Kidney (tissue), 14 donors: ENCODE measurements around the gene EEFSEC. TPM values are rescaled to one million over a fixed set of nuclear protein-coding genes. Genes with fewer than 3 reads are reported as not detected.

Source experiments
- DNase-seq, 5 donors: peaks; one replicate each; pipeline ENCODE4 v3.0.0-alpha.2; 2013 to 2020
- FAIRE-seq: peaks from 2 replicates; lab custom pipeline; 2012; peaks lifted over from hg19 to GRCh38; lab: Jason Lieb, UNC
- H3K27ac ChIP-seq, 2 donors: one replicate each; pipeline ENCODE4 v1.7.0; 2013; ENCODE audit warnings: low read depth in 2 of 2, low read length in 2 of 2, inconsistent platforms in 1 of 2
- H3K27me3 ChIP-seq: one replicate; pipeline ENCODE4 v1.7.1; 2013; ENCODE audit warnings: low read length, inconsistent platforms; ENCODE audit not compliant: control insufficient read depth, insufficient read depth
- H3K36me3 ChIP-seq, 3 donors: one replicate each; pipeline versions ENCODE4 v1.7.0 to v1.7.1; 2013; ENCODE audit warnings: low read length in 3 of 3, control low read depth in 1 of 3, inconsistent platforms in 1 of 3; ENCODE audit not compliant: insufficient read depth in 3 of 3, control insufficient read depth in 2 of 3
- H3K4me1 ChIP-seq, 3 donors: one replicate each; pipeline versions ENCODE4 v1.7.0 to v1.7.1; 2013; ENCODE audit warnings: low read length in 3 of 3, inconsistent platforms in 1 of 3, low read depth in 1 of 3; ENCODE audit not compliant: control insufficient read depth in 2 of 3, insufficient read depth in 2 of 3
- H3K4me3 ChIP-seq, 3 donors: one replicate each; pipeline versions ENCODE4 v1.7.0 to v1.8.1; 2013; ENCODE audit warnings: low read length in 3 of 3, control low read depth in 1 of 3, inconsistent platforms in 1 of 3
- H3K9ac ChIP-seq, 3 donors: one replicate each; pipeline versions ENCODE4 v1.7.0 to v1.7.1; 2013; ENCODE audit warnings: low read length in 3 of 3, control low read depth in 1 of 3, inconsistent platforms in 1 of 3
- H3K9me3 ChIP-seq, 3 donors: one replicate each; pipeline versions ENCODE4 v1.7.0 to v1.7.1; 2013; ENCODE audit warnings: low read length in 3 of 3, control low read depth in 1 of 3, inconsistent platforms in 1 of 3; ENCODE audit not compliant: control insufficient read depth in 2 of 3, insufficient read depth in 1 of 3
- intact Hi-C: fragments of 100-400 bp; cut with DNase I; formaldehyde crosslinking; loops from one replicate; pipeline ENCODE4 v1.11.1; 2022
- polyA plus RNA-seq: library from polyadenylated mRNA; stranded (reverse); fragments of 350-450 nt; fragmentation: Illumina TruSeq; extraction: RNeasy Lipid Tissue Mini Kit (QIAGEN cat#74804); gene quantifications from one replicate; pipeline ENCODE4 v1.2.3, GENCODE V29; 2014; ENCODE audit warnings: low read depth, low replicate concordance; ENCODE audit not compliant: insufficient read depth
- total RNA-seq: library from RNA; stranded (reverse); fragmentation: NEBNext Ultra II Directional; extraction: Animal tissue kit (Norgen Biotek cat#: 25700); gene quantifications from one replicate; pipeline ENCODE4 v1.2.1, GENCODE V29; 2021
- TF ChIP-seq, protein P1 (sequence below): IDR thresholded peaks from 3 replicates; pipeline ENCODE4 v1.5.1; 2012; ENCODE audit warnings: mild to moderate bottlenecking, moderate library complexity, borderline replicate concordance; ENCODE audit not compliant: insufficient read depth; ENCODE audit errors: extremely low read depth
- donor health status: control.
- donor health status: control.
- donor health status: control.
- donor health status: control.
- donor health status: control.
- donor health status: DM: yes; HTN: yes; CAD: no.
- donor health status: Normal renal cell carcinoma (clear cell type).

EEFSEC gene
- total and polyA plus RNA-seq, 2 donors from 2014 or later, result 15.2 to 23.2 TPM

DNA sequence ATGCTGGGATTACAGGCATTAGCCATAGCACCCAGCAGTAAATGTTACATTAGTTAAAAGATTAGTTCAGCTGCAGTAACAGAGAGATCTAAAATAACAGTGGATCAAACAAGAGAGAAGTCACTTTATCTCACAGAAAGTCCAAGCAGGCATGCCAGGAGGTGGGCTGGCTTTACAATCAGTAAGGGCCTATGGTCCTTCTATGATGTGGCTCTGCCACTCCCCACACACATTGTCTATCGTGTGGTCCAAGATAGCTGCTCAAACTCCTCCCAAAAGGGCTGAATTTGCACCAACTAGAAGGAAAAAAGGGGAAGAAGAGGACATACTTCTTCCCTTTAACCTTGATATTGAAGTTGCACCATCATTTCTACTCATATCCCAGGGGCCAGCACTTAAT is 25.0 kb upstream of the EEFSEC start:
- Histone ChIP-seq H3K9me3 (no peaks in the 10 kb centered on the region), H3K36me3 (no peaks in the 10 kb centered on the region), H3K4me1 (no peaks in the 10 kb centered on the region), H3K4me3 (no peak overlapping the region), H3K27me3 (no peaks in the 10 kb centered on the region), H3K9ac (no peak overlapping the region), H3K27ac (no peak overlapping the region)
- FAIRE-seq, result no peak
- TF ChIP-seq, protein P1, sequence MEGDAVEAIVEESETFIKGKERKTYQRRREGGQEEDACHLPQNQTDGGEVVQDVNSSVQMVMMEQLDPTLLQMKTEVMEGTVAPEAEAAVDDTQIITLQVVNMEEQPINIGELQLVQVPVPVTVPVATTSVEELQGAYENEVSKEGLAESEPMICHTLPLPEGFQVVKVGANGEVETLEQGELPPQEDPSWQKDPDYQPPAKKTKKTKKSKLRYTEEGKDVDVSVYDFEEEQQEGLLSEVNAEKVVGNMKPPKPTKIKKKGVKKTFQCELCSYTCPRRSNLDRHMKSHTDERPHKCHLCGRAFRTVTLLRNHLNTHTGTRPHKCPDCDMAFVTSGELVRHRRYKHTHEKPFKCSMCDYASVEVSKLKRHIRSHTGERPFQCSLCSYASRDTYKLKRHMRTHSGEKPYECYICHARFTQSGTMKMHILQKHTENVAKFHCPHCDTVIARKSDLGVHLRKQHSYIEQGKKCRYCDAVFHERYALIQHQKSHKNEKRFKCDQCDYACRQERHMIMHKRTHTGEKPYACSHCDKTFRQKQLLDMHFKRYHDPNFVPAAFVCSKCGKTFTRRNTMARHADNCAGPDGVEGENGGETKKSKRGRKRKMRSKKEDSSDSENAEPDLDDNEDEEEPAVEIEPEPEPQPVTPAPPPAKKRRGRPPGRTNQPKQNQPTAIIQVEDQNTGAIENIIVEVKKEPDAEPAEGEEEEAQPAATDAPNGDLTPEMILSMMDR, result no peak
- DNase-seq, result no peak
- intact Hi-C loops, result no loop called here

DNA sequence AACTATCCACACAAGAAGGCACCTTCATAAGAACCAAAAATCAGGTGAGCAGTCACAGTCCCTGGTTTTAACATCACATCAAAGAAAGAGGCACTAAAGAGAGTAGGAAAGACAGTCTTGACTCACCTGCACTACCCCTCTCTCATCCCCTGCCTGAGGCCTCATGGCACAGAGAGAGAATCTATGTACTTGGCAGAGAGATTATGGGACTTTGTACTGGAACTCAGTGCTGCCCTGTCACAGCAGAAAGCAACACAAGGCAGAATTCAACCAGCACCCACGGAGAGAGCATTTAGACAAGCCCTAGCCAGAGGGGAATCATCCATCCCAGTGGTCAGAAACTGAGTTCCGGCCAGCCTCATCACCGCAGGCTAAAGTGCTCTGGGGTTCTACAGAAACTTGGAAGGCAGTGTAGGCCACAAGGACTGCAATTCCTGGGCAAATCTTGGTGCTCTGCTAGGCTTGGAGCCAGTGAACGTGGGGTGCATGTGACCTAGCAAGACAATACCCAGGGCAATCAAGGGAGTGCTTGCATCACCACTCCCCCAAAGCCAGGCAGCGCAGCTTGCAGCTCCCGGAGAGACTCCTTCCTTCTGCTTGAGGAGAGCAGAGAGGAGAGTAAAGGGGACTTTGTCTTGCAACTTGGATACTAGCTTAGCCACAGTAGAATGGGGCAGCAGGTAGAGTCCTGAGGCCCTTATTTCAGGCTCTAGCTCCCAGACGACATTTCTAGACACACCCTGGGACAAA is 21.2 kb upstream of the EEFSEC start:
- no peak overlapping the region for H3K27ac ChIP-seq
- H3K4me1 ChIP-seq, result no peaks in the 10 kb centered on the region
- TF ChIP-seq, protein P1, result no peak
- H3K27me3 ChIP-seq, result no peaks in the 10 kb centered on the region
- H3K4me3 ChIP-seq, result no peak overlapping the region
- no peaks in the 10 kb centered on the region for H3K9me3 ChIP-seq
- no peaks in the 10 kb centered on the region for H3K36me3 ChIP-seq
- FAIRE-seq (no peak), DNase-seq (no peak)
- H3K9ac ChIP-seq, result no peak overlapping the region
- intact Hi-C loops, result no loop called here

DNA sequence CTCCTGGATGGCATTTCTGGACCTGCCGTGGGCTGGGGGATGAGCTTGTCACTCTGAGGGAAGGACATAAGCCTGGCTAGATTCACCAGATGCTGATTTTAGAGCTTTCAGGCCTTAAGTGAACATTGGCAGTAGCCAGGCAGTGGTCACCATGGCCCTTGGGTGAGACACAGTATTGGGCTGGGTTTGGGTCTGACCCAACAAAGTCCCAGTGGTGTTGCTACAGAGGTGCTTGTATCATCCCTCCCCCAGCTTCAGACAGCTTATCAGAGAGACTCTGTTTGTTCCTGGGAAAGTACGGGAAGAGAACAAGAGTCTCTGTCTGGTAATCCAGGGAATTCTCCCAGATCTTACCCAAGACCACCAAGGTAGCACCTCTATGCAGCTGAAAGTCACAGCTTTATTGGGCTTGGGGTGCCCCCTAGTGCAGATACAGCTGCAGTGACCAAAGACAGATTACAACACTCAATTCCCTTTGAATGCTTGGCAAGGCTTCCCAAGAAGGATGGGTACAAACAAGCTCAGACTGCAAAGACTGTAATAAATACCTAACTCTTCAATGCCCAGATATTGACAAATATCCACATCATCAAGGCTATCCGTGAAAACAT is 19.9 kb upstream of the EEFSEC start:
- FAIRE-seq (no peak), DNase-seq (peak in 3 of 5 donors; percentile 21 to 49 (median 36))
- Histone ChIP-seq H3K9me3 (no peaks in the 10 kb centered on the region), H3K27me3 (no peaks in the 10 kb centered on the region), H3K36me3 (no peaks in the 10 kb centered on the region), H3K4me1 (no peaks in the 10 kb centered on the region), H3K9ac (no peak overlapping the region), H3K27ac (no peak overlapping the region), H3K4me3 (no peak overlapping the region)
- intact Hi-C loops, result no loop called here
- TF ChIP-seq, protein P1, result peak; percentile 42
